DND-41 (cell line): ENCODE data around the gene KRT81.

Experiments
- ATAC-seq: fragments of 200-7000 bp; cut with Tn5 transposase; 3 replicates; pipeline ENCODE4 v1.9.1; 2021; ENCODE audit warnings: low read depth; ENCODE audit not compliant: insufficient read depth
- DNase-seq: peaks from one replicate; pipeline ENCODE4 v3.0.0-alpha.2; 2020
- H2AFZ ChIP-seq: 2 replicates; pipeline ENCODE4 v1.6.0; 2012; ENCODE audit warnings: low read depth, low read length
- H3K27ac ChIP-seq: 2 replicates; pipeline ENCODE4 v1.5.1; 2012; ENCODE audit warnings: low read length, inconsistent platforms
- H3K27me3 ChIP-seq: fragments of 200-600 bp; sonication (generic); 2 replicates; pipeline ENCODE4 v1.6.0; 2012; ENCODE audit warnings: low read length, mild to moderate bottlenecking, inconsistent platforms; ENCODE audit not compliant: insufficient read depth, poor library complexity
- H3K36me3 ChIP-seq: 2 replicates; pipeline ENCODE4 v1.5.1; 2012; ENCODE audit warnings: low read length, inconsistent platforms; ENCODE audit not compliant: insufficient read depth
- H3K4me1 ChIP-seq: 2 replicates; pipeline ENCODE4 v1.5.1; 2012; ENCODE audit warnings: mild to moderate bottlenecking, low read length; ENCODE audit not compliant: insufficient read depth
- H3K4me2 ChIP-seq: 2 replicates; pipeline ENCODE4 v1.6.0; 2012; ENCODE audit warnings: mild to moderate bottlenecking, moderate library complexity, low read length, inconsistent platforms; ENCODE audit not compliant: insufficient read depth
- H3K4me3 ChIP-seq, 2 experiments: fragments of 200-600 bp in 1 of 2; shearing (Covaris generic) in 1 of 2; 2 replicates each; pipeline ENCODE4 v1.5.1; 2012 to 2016; ENCODE audit warnings: inconsistent platforms in 2 of 2, low read length in 2 of 2, mild to moderate bottlenecking in 2 of 2, low read depth in 1 of 2, moderate library complexity in 1 of 2
- H3K79me2 ChIP-seq: 2 replicates; pipeline ENCODE4 v1.6.0; 2012; ENCODE audit warnings: low read length, inconsistent platforms; ENCODE audit not compliant: insufficient read depth
- H3K9ac ChIP-seq: 2 replicates; pipeline ENCODE4 v1.6.0; 2012; ENCODE audit warnings: low read depth, mild to moderate bottlenecking, inconsistent platforms, low read length, moderate library complexity
- H3K9me3 ChIP-seq: 2 replicates; pipeline ENCODE4 v1.5.1; 2012; ENCODE audit warnings: low read length, moderate library complexity, mild to moderate bottlenecking, inconsistent platforms; ENCODE audit not compliant: insufficient read depth, severe bottlenecking
- H4K20me1 ChIP-seq: 2 replicates; pipeline ENCODE4 v1.6.0; 2012; ENCODE audit warnings: low read length; ENCODE audit not compliant: insufficient read depth
- EZH2 ChIP-seq: IDR thresholded peaks from 3 replicates; pipeline ENCODE4 v1.6.1; 2012; ENCODE audit warnings: borderline replicate concordance, low read depth, mild to moderate bottlenecking, moderate library complexity, low read length, inconsistent platforms; ENCODE audit not compliant: severe bottlenecking
- TF ChIP-seq, protein P1 (sequence below): IDR thresholded peaks from 2 replicates; pipeline ENCODE4 v1.5.1; 2012; ENCODE audit warnings: borderline replicate concordance, low read length, moderate library complexity, mild to moderate bottlenecking; ENCODE audit not compliant: poor library complexity, severe bottlenecking; ENCODE audit errors: extremely low read depth

Gene KRT81

DNA sequence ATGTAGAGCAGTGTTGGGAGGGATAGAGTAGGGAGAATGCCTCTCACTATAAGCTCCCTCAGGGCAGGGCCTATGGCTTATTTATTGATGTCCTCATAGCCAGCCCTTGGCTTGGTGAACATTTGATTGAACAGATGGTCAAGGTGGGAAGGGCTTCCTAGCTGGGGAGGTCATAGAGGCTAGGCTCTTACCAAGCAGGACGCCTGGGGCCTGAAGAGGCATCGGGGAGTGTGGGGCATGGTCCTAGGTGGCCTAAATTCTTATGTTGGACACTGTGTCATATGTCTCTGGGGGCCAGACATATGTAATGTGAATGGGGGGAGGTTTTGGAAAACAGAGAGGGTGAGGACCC lies 34.8 kb downstream of the KRT81 start:
- no peaks in the 10 kb centered on the region for H3K4me1 ChIP-seq
- H3K4me3 ChIP-seq: no peak overlapping the region
- H3K9ac ChIP-seq: no peak overlapping the region
- H4K20me1 ChIP-seq: no peaks in the 10 kb centered on the region
- ATAC-seq (no peak), DNase-seq (no peak)
- no peaks in the 10 kb centered on the region for H3K79me2 ChIP-seq
- TF ChIP-seq, protein P1, sequence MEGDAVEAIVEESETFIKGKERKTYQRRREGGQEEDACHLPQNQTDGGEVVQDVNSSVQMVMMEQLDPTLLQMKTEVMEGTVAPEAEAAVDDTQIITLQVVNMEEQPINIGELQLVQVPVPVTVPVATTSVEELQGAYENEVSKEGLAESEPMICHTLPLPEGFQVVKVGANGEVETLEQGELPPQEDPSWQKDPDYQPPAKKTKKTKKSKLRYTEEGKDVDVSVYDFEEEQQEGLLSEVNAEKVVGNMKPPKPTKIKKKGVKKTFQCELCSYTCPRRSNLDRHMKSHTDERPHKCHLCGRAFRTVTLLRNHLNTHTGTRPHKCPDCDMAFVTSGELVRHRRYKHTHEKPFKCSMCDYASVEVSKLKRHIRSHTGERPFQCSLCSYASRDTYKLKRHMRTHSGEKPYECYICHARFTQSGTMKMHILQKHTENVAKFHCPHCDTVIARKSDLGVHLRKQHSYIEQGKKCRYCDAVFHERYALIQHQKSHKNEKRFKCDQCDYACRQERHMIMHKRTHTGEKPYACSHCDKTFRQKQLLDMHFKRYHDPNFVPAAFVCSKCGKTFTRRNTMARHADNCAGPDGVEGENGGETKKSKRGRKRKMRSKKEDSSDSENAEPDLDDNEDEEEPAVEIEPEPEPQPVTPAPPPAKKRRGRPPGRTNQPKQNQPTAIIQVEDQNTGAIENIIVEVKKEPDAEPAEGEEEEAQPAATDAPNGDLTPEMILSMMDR: no peak
- no peak for TF ChIP-seq EZH2
- H3K4me2 ChIP-seq: no peak overlapping the region
- H3K27me3 ChIP-seq: peaks cover 3% of the 10 kb centered on the region
- H3K36me3 ChIP-seq: no peaks in the 10 kb centered on the region
- H3K27ac ChIP-seq: no peak overlapping the region
- no peak overlapping the region for H2AFZ ChIP-seq
- no peaks in the 10 kb centered on the region for H3K9me3 ChIP-seq

DNA sequence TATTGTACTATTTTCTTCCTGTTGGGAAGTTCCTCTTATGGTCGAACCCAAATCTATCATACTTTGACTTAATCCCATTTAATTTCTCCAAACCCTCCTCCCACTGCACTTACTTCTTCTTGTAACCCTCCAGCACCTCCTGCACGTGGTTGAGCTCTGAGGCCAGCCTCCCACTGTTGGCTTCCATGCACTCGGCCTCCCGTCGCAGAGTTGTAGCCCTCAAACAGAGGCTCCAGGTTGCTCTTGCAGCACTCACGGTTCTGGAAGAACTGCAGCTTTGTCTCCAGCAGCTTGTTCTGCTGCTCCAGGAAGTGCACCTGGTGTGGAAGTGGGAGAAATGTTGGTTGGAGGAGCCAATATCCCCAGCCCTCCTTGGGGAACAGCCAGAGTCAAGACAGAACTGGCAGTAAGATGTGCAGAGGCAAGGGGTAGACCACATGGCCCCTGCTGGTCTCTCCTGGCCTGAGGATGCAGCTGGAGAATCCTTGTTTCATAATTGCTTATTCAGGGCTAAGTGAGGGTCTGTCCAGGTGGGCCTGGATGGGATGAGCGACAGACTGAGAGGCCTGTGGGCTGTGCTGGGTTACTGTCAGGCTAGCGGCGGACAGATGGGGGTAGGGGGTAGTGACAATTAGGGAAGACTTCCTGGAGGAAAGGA lies 35.3 kb downstream of the KRT81 start:
- Histone ChIP-seq H3K4me3 (no peak overlapping the region), H3K79me2 (no peaks in the 10 kb centered on the region), H3K9me3 (no peaks in the 10 kb centered on the region), H3K9ac (no peak overlapping the region), H4K20me1 (no peaks in the 10 kb centered on the region), H3K4me2 (no peak overlapping the region), H3K36me3 (no peaks in the 10 kb centered on the region), H3K27ac (no peak overlapping the region), H3K27me3 (no peaks in the 10 kb centered on the region), H2AFZ (no peak overlapping the region), H3K4me1 (no peaks in the 10 kb centered on the region)
- DNase-seq: no peak
- no peak for ATAC-seq
- no peak for TF ChIP-seq EZH2
- TF ChIP-seq, protein P1: no peak

DNA sequence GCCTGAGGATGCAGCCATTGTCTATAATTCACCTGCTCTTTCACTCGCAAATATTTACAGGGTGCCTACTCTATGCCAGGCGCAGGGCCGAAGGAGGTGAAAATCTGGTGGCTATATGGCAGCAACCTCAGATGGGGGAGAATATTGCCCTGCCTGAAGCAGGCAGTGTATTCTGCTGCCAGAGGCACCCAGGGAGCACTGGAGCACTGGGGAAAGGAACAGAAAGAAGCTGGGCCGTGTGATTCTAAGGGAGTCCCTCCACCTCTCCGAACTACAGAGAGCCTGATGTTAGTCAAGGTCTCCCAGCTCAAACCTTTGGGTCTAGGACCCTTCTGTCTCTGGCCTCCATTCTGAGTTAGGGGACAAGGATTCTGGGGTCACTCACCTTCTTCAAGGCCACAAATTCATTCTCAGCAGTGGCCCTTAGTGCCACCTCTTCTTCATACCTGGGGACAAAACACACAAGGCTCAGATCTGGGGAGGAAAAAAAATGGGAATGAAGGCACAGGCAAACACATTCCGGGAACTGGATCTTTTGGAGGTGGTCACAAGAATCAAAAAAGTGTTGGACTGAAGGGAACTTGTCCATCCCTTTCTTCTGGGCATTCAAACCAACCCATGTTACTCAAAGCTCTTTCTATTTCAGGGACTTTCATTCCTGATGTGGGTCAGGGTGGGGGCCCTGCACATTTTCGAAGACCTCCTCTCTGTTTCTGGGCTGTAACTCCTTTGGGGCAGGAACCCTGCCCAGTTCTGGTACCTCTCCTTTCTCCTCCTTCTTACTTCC lies 36.2 kb downstream of the KRT81 start:
- H3K4me2 ChIP-seq: no peak overlapping the region
- no peak for DNase-seq

More for the DNA sequence above, 36.2 kb downstream of the KRT81 start:
- H3K4me3 ChIP-seq: no peak overlapping the region
- no peaks in the 10 kb centered on the region for H4K20me1 ChIP-seq
- H3K4me1 ChIP-seq: no peaks in the 10 kb centered on the region
- no peak overlapping the region for H3K9ac ChIP-seq
- H3K36me3 ChIP-seq: no peaks in the 10 kb centered on the region
- no peak overlapping the region for H3K27ac ChIP-seq
- ATAC-seq: no peak
- H2AFZ ChIP-seq: no peak overlapping the region
- no peaks in the 10 kb centered on the region for H3K79me2 ChIP-seq
- no peaks in the 10 kb centered on the region for H3K27me3 ChIP-seq
- no peaks in the 10 kb centered on the region for H3K9me3 ChIP-seq
- TF ChIP-seq, protein P1: no peak
